Measurements from ENCODE around the gene DNAH14.
"Not testable (repeated sequence)": the region's sequence is repeated elsewhere in the genome, so short reads cannot be mapped to it uniquely, and the experiment has no call there.

GRCh38 chr1:225177409-225177808 is 247.9 kb downstream of the DNAH14 start:
- TF ChIP-seq CTCF, POLR2A (IDR thresholded peaks at IDR 0.05): not testable (repeated sequence)

Data from adrenal gland (tissue), 5 donors.